WTC11 (cell line): ENCODE data around the gene ICA1.

Experiments
- FOXK1 ChIP-seq: sonication (generic); formaldehyde crosslinking; IDR thresholded peaks from 2 replicates; pipeline ENCODE4 v1.8.0; 2022; ENCODE audit warnings: mild to moderate bottlenecking, moderate library complexity, missing genetic modification reagents
- FOXP1 ChIP-seq: sonication (generic); formaldehyde crosslinking; IDR thresholded peaks from 2 replicates; pipeline ENCODE4 v1.8.0; 2022; ENCODE audit warnings: missing genetic modification reagents, mild to moderate bottlenecking, moderate library complexity, borderline replicate concordance
- IRF2 ChIP-seq: sonication (generic); formaldehyde crosslinking; IDR thresholded peaks from 2 replicates; pipeline ENCODE4 v1.8.0; 2022; ENCODE audit warnings: low read depth, missing genetic modification reagents, borderline replicate concordance
- TCF7 ChIP-seq: sonication (generic); formaldehyde crosslinking; IDR thresholded peaks from 2 replicates; pipeline ENCODE4 v1.8.0; 2022; ENCODE audit warnings: mild to moderate bottlenecking, low read depth, missing genetic modification reagents, moderate library complexity
- TP53 ChIP-seq: sonication (generic); formaldehyde crosslinking; IDR thresholded peaks from 2 replicates; pipeline ENCODE4 v1.8.1; 2023; ENCODE audit warnings: mild to moderate bottlenecking, missing genetic modification reagents
- TF ChIP-seq, protein P1 (sequence below): sonication (generic); formaldehyde crosslinking; IDR thresholded peaks from 2 replicates; pipeline ENCODE4 v1.8.0; 2022; ENCODE audit warnings: mild to moderate bottlenecking, missing genetic modification reagents
- TF ChIP-seq, protein P2 (sequence below): fragments of 200-600 bp; IDR thresholded peaks from 2 replicates; pipeline ENCODE4 v1.8.0; 2022; ENCODE audit warnings: antibody characterized with exemption

DNA sequence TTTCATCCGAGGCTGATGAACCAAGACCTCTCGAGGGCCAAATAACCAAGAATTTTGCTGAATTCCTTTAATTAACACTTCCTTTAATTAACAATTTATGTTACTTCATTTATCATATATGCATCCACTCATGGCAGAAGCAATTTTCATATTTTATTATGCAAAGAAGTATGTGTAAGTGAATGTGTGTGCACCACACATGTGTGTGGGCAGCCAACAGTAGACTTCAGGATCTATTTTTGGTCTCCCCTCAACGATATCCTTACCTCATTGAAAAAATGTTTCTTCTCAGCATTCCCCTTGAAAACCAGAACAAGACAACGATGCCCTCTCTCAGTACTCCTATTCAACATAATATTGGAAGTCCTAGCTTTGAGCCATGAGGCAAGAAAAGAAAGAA, 96.8 kb downstream of the ICA1 start:
- TF ChIP-seq, protein P1, sequence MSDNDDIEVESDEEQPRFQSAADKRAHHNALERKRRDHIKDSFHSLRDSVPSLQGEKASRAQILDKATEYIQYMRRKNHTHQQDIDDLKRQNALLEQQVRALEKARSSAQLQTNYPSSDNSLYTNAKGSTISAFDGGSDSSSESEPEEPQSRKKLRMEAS (CRISPR knock-in tag) = no peak
- TF ChIP-seq TCF7 = no peak
- TF ChIP-seq, protein P2, sequence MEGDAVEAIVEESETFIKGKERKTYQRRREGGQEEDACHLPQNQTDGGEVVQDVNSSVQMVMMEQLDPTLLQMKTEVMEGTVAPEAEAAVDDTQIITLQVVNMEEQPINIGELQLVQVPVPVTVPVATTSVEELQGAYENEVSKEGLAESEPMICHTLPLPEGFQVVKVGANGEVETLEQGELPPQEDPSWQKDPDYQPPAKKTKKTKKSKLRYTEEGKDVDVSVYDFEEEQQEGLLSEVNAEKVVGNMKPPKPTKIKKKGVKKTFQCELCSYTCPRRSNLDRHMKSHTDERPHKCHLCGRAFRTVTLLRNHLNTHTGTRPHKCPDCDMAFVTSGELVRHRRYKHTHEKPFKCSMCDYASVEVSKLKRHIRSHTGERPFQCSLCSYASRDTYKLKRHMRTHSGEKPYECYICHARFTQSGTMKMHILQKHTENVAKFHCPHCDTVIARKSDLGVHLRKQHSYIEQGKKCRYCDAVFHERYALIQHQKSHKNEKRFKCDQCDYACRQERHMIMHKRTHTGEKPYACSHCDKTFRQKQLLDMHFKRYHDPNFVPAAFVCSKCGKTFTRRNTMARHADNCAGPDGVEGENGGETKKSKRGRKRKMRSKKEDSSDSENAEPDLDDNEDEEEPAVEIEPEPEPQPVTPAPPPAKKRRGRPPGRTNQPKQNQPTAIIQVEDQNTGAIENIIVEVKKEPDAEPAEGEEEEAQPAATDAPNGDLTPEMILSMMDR = no peak
- no peak for TF ChIP-seq TP53 (CRISPR knock-in tag)
- TF ChIP-seq FOXK1 (CRISPR knock-in tag) = no peak
- no peak for TF ChIP-seq IRF2 (CRISPR knock-in tag)
- no peak for TF ChIP-seq FOXP1 (CRISPR knock-in tag)
